ENCODE measurements around the gene SLC25A15.
"Not testable (repeated sequence)": the region's sequence is repeated elsewhere in the genome, so short reads cannot be mapped to it uniquely, and the experiment has no call there.

The SLC25A15 gene

DNA sequence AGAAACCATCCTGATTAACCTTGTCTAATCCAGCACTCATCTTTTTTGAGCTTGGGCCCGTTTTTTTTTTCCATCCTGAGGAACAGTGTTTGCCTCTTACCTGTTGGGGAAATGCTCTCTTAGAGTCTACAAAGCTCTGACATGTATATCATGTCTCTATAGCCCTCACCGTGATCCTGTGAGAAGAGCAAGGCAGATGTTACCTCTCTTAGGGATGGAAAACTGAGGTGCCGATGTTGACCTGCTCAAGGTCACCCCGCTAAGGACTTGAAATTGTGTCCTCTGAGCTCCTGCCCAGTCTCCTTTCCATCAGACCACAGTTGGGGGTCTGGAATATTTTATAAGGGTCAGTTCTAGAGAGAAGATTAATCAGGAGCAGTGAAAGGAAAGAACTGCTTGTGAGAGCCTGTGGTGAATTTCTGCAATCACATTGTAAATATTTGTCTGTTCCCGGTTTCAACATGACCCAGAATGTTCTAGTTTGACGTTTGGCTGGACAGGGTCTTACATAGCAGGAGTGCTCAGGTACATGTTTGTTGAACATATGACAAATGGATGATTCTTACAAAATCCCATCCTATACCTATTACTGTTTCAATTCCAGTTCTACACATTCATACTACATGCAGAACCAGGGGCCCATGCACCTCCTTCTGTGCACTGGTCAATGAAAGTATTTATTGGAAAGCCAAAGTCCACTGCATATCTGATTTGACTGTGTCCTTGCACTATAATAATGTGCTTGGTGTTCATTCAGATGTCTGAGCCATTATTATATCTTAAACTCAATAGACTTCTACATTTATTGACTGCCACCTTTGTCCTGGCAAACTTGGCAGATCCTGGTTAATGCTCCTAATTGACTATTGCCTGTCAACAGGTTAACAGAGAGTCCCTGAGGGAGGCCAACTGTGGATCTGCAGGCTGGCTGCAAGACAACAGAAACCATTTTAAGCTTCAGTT, 12.1 kb downstream of the SLC25A15 start:
- H3K27ac ChIP-seq (ENCODE audit: low read depth, low read length) = no peak overlapping the region
- no peaks in the 10 kb centered on the region for H3K27me3 ChIP-seq (ENCODE audit: control insufficient read depth, insufficient read depth, low read length)
- peaks cover 15% of the 10 kb centered on the region for H3K36me3 ChIP-seq (ENCODE audit: control insufficient read depth, insufficient read depth, low read length)
- no peaks in the 10 kb centered on the region for H3K4me1 ChIP-seq (ENCODE audit: control insufficient read depth, insufficient read depth, low read length)
- H3K4me3 ChIP-seq (ENCODE audit: low read length) = no peak overlapping the region
- H3K9ac ChIP-seq (ENCODE audit: low read length) = no peak overlapping the region

DNA sequence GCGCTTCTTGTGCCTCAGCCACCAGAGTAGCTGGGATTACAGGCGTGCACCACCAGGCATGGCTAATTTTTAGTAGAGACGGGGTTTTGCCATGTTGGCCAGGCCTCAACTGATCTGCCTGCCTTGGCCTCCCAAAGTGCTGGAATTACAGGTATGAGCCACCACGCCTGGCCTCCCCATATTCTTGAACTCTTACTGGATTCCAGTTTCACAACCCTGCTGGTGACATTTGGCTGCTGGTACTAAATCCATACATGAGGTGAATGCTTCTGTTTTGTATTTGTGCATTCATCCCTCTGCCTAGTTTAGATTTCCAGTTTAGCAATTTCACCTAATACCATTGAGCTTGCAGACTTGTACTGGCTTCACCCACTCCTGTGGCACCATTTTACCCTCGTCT, 13.9 kb downstream of the SLC25A15 start:
- Histone ChIP-seq H3K36me3 (ENCODE audit: control insufficient read depth, insufficient read depth, low read length) (peaks cover 18% of the 10 kb centered on the region), H3K9ac (ENCODE audit: low read length) (no peak overlapping the region), H3K4me3 (ENCODE audit: low read length) (no peak overlapping the region), H3K4me1 (ENCODE audit: control insufficient read depth, insufficient read depth, low read length) (no peaks in the 10 kb centered on the region), H3K27me3 (ENCODE audit: control insufficient read depth, insufficient read depth, low read length) (no peaks in the 10 kb centered on the region), H3K27ac (ENCODE audit: low read depth, low read length) (no peak overlapping the region)

DNA sequence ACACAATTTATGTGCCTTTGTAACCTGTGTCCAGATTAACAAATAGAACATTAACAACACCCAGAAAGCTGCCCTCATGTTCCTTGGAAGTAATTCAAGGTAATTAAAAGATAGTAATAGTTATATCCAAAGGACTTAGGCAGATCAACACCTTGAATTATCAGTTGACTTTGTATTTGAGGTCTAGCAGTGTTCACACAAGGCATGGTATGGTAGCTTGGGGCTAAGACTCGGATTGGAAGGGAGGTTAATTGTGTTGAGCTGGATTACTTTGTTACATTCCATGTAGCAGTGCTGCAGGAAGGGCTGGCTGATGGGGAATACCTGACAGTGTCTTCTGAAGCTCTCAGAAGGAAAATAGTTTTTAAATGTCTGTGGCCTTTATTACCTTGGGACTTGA, 16.8 kb downstream of the SLC25A15 start:
- Histone ChIP-seq H3K27me3 (ENCODE audit: control insufficient read depth, insufficient read depth, low read length) (no peaks in the 10 kb centered on the region), H3K36me3 (ENCODE audit: control insufficient read depth, insufficient read depth, low read length) (peaks cover 5% of the 10 kb centered on the region), H3K4me3 (ENCODE audit: low read length) (no peak overlapping the region), H3K4me1 (ENCODE audit: control insufficient read depth, insufficient read depth, low read length) (no peaks in the 10 kb centered on the region), H3K9ac (ENCODE audit: low read length) (no peak overlapping the region), H3K27ac (ENCODE audit: low read depth, low read length) (no peak overlapping the region)

DNA sequence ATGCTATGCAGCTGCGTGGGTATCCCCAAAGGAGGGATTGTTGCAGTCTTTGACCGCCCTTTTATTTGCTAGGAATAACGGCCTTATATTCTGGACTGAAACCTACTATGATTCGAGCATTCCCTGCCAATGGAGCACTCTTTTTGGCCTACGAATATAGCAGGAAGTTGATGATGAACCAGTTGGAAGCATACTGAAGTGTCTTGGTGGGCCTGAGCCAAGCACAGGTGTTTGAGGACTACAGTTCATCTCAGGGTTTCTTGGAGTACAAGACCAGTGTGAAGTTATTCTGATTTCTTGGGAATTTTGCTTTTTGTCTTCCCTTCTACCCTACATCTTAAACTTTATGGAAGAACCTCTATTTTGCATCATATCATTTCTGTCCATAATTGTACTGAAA, 20.1 kb downstream of the SLC25A15 start:
- Histone ChIP-seq H3K27ac (ENCODE audit: low read depth, low read length) (no peak overlapping the region), H3K27me3 (ENCODE audit: control insufficient read depth, insufficient read depth, low read length) (no peaks in the 10 kb centered on the region), H3K9ac (ENCODE audit: low read length) (no peak overlapping the region), H3K36me3 (ENCODE audit: control insufficient read depth, insufficient read depth, low read length) (peaks cover 7% of the 10 kb centered on the region), H3K4me3 (ENCODE audit: low read length) (no peak overlapping the region), H3K4me1 (ENCODE audit: control insufficient read depth, insufficient read depth, low read length) (no peaks in the 10 kb centered on the region)

DNA sequence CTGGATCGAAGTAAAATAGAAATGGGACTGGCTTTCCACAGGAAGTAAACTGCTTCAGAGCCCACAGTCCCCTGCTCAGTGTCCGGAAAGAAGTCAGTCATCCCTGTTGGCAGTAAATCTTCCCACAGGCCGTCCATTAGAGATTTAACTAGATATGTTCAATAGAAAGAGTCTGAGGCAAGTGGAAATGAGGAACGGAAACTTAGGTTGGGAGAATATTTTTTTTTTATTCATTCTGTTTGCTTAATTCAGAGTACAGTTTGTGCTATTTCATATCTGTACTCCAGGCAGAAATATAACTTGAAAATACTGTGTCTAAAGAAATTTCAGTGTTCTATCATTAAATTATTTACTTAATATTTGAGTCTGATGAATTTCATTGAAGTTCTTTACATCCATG, 22.7 kb downstream of the SLC25A15 start:
- no peaks in the 10 kb centered on the region for H3K4me1 ChIP-seq (ENCODE audit: control insufficient read depth, insufficient read depth, low read length)
- no peaks in the 10 kb centered on the region for H3K27me3 ChIP-seq (ENCODE audit: control insufficient read depth, insufficient read depth, low read length)
- H3K36me3 ChIP-seq (ENCODE audit: control insufficient read depth, insufficient read depth, low read length) = peaks cover 6% of the 10 kb centered on the region

DNA sequence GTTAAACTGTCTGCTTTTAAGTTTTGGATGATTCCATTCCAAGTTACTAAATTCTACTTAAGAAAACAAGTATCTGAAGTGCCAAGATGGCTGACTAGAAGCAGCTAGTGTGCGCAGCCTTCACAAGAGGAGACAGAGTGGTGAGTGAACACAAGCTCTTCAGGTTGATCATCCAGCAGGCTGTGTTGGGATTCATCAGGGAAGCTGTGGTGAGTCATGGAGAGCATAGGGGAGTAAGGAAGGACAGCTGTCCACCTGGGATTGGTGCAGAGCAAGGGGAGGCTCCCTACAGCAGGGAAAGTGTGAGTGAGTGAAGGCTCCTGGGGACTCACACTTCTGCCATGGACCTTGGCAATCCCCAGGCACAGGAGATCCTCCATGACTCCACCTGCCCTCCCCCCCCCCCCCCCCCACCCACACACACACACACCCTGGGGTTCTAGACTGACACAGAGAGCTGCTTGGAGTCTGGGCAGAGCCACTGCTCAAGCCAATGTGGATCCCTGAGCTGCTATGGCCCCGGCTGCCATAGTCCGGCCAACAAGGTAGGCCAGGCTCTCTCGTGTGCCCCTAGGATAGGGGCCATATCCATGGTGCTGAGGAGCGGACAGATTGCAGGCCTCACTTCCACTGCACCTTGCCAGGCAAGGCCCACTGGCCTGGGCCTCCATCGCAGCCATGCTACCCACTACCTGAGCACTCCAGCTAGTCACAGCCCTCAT, 23.5 kb downstream of the SLC25A15 start:
- Histone ChIP-seq H3K27ac (ENCODE audit: low read depth, low read length) (no peak overlapping the region), H3K27me3 (ENCODE audit: control insufficient read depth, insufficient read depth, low read length) (no peaks in the 10 kb centered on the region), H3K36me3 (ENCODE audit: control insufficient read depth, insufficient read depth, low read length) (peaks cover 3% of the 10 kb centered on the region), H3K4me3 (ENCODE audit: low read length) (no peak overlapping the region), H3K4me1 (ENCODE audit: control insufficient read depth, insufficient read depth, low read length) (no peaks in the 10 kb centered on the region), H3K9ac (ENCODE audit: low read length) (no peak overlapping the region)

More for the DNA sequence above, 22.7 kb downstream of the SLC25A15 start:
- Histone ChIP-seq H3K27ac (ENCODE audit: low read depth, low read length) (no peak overlapping the region), H3K4me3 (ENCODE audit: low read length) (no peak overlapping the region), H3K9ac (ENCODE audit: low read length) (no peak overlapping the region)

DNA sequence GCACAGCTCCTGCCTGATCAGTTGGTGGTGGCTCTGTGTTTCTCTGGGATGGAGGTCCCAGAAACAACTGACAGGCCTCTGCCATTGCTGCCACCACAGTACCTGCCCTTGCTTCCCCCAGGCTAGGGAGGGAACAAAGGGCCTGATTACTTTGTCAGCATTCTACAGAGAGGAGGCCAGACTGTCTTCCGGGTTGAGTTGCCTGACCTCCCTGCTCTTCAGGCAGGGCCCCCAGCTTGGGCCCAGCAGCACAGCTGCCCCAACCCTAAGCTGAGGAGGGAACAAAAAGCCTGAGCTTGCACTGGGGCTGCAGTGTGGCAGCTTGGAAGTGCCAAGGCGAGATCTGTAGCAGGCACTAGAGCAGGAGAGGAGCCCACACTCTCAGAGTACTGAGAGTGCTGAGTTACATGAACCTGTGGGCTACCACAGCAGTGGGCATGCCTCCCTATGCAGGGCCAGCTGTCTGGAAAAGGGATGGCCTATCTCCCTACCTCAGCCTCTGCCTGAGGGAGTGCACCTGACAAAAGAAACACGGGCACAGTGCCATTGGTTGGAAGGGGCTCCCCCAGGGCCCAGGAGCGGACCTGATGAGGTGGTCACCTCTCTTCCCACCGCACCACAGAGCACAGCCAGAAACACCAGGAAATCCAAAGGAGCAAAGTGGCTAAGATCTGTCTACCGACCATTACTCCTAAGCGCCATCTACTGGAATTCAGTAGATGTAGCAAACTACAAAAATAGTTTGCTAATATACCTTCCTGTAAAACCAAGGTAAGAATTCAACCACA, 24.4 kb downstream of the SLC25A15 start:
- Histone ChIP-seq H3K27me3 (ENCODE audit: control insufficient read depth, insufficient read depth, low read length) (no peaks in the 10 kb centered on the region), H3K4me1 (ENCODE audit: control insufficient read depth, insufficient read depth, low read length) (no peaks in the 10 kb centered on the region), H3K4me3 (ENCODE audit: low read length) (no peak overlapping the region), H3K9ac (ENCODE audit: low read length) (no peak overlapping the region), H3K36me3 (ENCODE audit: control insufficient read depth, insufficient read depth, low read length) (peaks cover 3% of the 10 kb centered on the region), H3K27ac (ENCODE audit: low read depth, low read length) (no peak overlapping the region)

DNA sequence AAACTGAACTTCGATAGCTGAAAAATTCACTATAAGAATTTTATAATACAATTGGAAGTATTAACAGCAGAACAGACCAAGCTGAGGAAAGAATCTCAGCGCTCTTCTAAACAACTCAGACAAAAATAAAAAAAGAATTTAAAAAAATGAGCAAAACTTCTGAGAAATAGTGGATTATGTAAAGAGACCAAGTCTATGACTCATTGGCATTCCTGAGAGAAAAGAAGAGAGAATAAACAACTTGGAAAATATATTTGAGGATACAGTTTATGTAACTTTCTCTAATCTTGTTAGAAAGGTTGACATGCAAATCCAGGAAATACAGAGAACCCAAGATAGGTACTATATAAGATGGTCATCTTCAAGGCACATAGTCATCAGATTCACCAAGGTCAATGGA, 25.4 kb downstream of the SLC25A15 start:
- Histone ChIP-seq H3K27me3 (ENCODE audit: control insufficient read depth, insufficient read depth, low read length) (no peaks in the 10 kb centered on the region), H3K4me1 (ENCODE audit: control insufficient read depth, insufficient read depth, low read length) (no peaks in the 10 kb centered on the region), H3K9ac (ENCODE audit: low read length) (no peak overlapping the region), H3K36me3 (ENCODE audit: control insufficient read depth, insufficient read depth, low read length) (peaks cover 3% of the 10 kb centered on the region), H3K27ac (ENCODE audit: low read depth, low read length) (no peak overlapping the region), H3K4me3 (ENCODE audit: low read length) (no peak overlapping the region)

DNA sequence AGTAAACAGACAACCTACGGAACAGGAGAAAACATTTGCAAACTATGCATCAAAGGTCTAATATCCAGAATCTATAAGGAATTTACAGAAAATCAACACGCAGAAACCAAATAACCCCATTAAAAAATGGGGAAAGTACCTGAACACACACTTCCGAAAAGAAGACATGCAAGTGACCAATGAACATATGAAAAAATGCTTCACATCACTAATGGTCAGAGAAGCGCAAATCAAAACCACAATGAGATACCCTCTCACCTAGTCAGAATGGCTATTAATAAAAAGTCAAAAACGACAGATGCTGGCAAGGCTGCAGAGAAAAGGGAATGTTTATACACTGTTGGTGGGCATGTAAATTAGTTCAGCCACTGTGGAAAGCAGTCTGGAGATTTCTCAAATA, 29.5 kb downstream of the SLC25A15 start:
- H3K4me3 ChIP-seq (ENCODE audit: low read length) = no peak overlapping the region
- H3K36me3 ChIP-seq (ENCODE audit: control insufficient read depth, insufficient read depth, low read length) = peaks cover 3% of the 10 kb centered on the region
- no peak overlapping the region for H3K9ac ChIP-seq (ENCODE audit: low read length)
- H3K4me1 ChIP-seq (ENCODE audit: control insufficient read depth, insufficient read depth, low read length) = no peaks in the 10 kb centered on the region
- H3K27me3 ChIP-seq (ENCODE audit: control insufficient read depth, insufficient read depth, low read length) = no peaks in the 10 kb centered on the region
- no peak overlapping the region for H3K27ac ChIP-seq (ENCODE audit: low read depth, low read length)

DNA sequence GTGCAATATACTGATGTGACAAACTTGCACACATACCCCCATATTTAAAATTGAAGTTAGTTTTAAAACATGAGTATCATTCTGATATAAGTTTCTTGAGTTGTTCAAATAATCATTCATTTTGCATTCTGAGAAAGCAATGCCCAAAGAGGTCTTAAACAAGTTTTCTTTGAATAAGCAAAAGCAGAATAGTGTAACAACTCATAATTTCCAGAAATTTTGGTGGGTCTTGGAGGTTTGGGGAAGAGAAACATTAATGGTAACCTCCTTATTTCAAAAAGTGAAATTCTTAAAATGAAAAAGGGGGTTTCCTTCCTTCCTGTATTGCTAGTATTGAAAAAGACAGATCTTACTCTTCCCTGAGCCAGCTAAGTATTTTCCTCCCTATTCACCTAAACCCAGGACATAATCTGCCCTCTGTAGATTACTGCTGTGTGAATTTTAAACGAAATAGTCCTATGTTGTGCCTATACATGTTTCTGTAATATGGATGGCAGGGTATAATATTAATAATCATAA, 30.4 kb downstream of the SLC25A15 start:
- no peak overlapping the region for H3K4me3 ChIP-seq (ENCODE audit: low read length)
- no peak overlapping the region for H3K27ac ChIP-seq (ENCODE audit: low read depth, low read length)
- H3K27me3 ChIP-seq (ENCODE audit: control insufficient read depth, insufficient read depth, low read length) = no peaks in the 10 kb centered on the region
- no peaks in the 10 kb centered on the region for H3K36me3 ChIP-seq (ENCODE audit: control insufficient read depth, insufficient read depth, low read length)
- H3K9ac ChIP-seq (ENCODE audit: low read length) = no peak overlapping the region
- H3K4me1 ChIP-seq (ENCODE audit: control insufficient read depth, insufficient read depth, low read length) = no peaks in the 10 kb centered on the region

DNA sequence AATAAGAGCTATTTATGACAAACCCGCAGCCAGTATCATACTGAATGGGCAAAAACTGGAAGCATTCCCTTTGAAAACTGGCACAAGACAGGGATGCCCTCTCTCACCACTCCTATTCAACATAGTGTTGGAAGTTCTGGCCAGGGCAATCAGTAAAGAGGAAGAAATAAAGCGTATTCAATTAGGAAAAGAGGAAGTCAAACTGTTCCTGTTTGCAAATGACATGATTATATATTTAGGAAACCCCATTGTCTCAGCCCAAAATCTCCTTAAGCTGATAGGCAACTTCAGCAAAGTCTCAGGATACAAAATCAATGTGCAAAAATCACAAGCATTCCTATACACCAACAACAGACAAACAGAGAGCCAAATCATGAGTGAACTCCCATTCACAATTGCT, 50.3 kb downstream of the SLC25A15 start:
- H3K27me3 ChIP-seq (ENCODE audit: control insufficient read depth, insufficient read depth, low read length); H3K9ac ChIP-seq (ENCODE audit: low read length); H3K27ac ChIP-seq (ENCODE audit: low read depth, low read length); H3K36me3 ChIP-seq (ENCODE audit: control insufficient read depth, insufficient read depth, low read length); H3K4me1 ChIP-seq (ENCODE audit: control insufficient read depth, insufficient read depth, low read length); H3K4me3 ChIP-seq (ENCODE audit: low read length): not testable (repeated sequence)

DNA sequence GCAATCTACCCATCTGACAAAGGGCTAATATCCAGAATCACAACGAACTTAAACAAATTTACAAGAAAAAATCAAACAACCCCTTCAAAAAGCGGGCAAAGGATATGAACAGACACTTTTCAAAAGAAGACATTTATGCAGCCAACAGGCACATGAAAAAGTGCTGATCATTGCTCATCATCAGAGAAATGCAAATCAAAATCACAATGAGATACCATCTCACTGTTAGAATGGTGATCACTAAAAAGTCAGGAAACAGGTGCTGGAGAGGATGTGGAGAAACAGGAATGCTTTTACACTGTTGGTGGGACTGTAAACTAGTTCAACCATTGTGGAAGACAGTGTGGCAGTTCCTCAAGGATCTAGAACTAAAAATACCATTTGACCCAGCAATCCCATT, 51.5 kb downstream of the SLC25A15 start:
- not testable (repeated sequence) for H3K27ac ChIP-seq (ENCODE audit: low read depth, low read length); H3K36me3 ChIP-seq (ENCODE audit: control insufficient read depth, insufficient read depth, low read length); H3K9ac ChIP-seq (ENCODE audit: low read length); H3K27me3 ChIP-seq (ENCODE audit: control insufficient read depth, insufficient read depth, low read length); H3K4me3 ChIP-seq (ENCODE audit: low read length); H3K4me1 ChIP-seq (ENCODE audit: control insufficient read depth, insufficient read depth, low read length)
